ENCODE results near the gene LRCH1. TPM values are rescaled to one million over a fixed set of nuclear protein-coding genes. Genes with fewer than 3 reads are reported as not detected.

The LRCH1 gene
- total and polyA plus RNA-seq, 2 of the 4 experiments (the other 2 are of a cell fraction), result 7.0 to 8.8 TPM

- Histone ChIP-seq H2BK5ac (ENCODE audit: low read depth, low read length, poor library complexity, severe bottlenecking) (no peak overlapping the region), H2BK15ac (ENCODE audit: low read depth, low read length) (no peak overlapping the region), H3K4me2 (ENCODE audit: low read depth, low read length) (no peak overlapping the region), H2AK5ac (ENCODE audit: low read depth, low read length) (no peak overlapping the region), H3K9me3 (ENCODE audit: control insufficient read depth, insufficient read depth, low read length) (no peaks in the 10 kb centered on the region), H3K36me3 (ENCODE audit: control insufficient read depth, insufficient read depth, low read length) (peaks cover 9% of the 10 kb centered on the region), H2AFZ (replicated peaks; ENCODE audit: low read length, poor library complexity) (no peak overlapping the region), H2BK120ac (ENCODE audit: low read depth, low read length) (no peak overlapping the region), H3K27ac (ENCODE audit: insufficient read depth, low read length) (no peak overlapping the region), H3K9ac (ENCODE audit: low read depth, low read length) (no peak overlapping the region), H4K20me1 (ENCODE audit: insufficient read depth, low read length) (no peaks in the 10 kb centered on the region), H3K9me1 (ENCODE audit: insufficient read depth, low read length) (peaks cover 2% of the 10 kb centered on the region; the same call in 1 of the 2 replicates), H3K18ac (ENCODE audit: low read depth, low read length) (no peak overlapping the region), H3K14ac (replicated peaks; ENCODE audit: low read depth, low read length) (no peak overlapping the region), H3K23ac (ENCODE audit: low read depth, low read length) (no peak overlapping the region), H3K56ac (ENCODE audit: extremely low read depth, insufficient read depth, low read length) (no peak overlapping the region), H2BK20ac (ENCODE audit: low read depth, low read length) (no peak overlapping the region), H3K4me3 (ENCODE audit: insufficient read depth, low read depth, low read length) (no peak overlapping the region), H2AK9ac (replicated peaks; ENCODE audit: low read depth, low read length, poor library complexity) (no peak overlapping the region), H3K4ac (ENCODE audit: low read depth, low read length) (no peak overlapping the region), H4K8ac (ENCODE audit: low read depth in 2 of 2, low read length in 2 of 2) (no peak overlapping the region), H3K4me1 (ENCODE audit: control insufficient read depth, insufficient read depth, low read length) (no peaks in the 10 kb centered on the region), H4K91ac (ENCODE audit: insufficient read depth, low read depth, low read length) (no peak overlapping the region), H4K5ac (ENCODE audit: low read depth, low read length) (no peak overlapping the region), H3K79me1 (ENCODE audit: low read depth in 1 of 2, low read length in 2 of 2) (peaks cover 0 to 4% of the 10 kb centered on the region in 2 experiments; a peak in 1 of 4 replicates), H3K27me3 (ENCODE audit: control insufficient read depth, insufficient read depth, low read length) (no peaks in the 10 kb centered on the region)
- ChIA-PET CTCF (no interaction called here), POLR2A (ENCODE audit: unreplicated experiment) (no interaction called here)
- dilution Hi-C loops (cut with HindIII; ENCODE audit: low sequenced_read_pairs, unreplicated experiment), result no loop called here
- BruUV-seq (replicated peaks), result no TSS peak
- intact Hi-C loops (cut with micrococcal nuclease), result no loop called here
- TF ChIP-seq BHLHE40 (IDR thresholded peaks at IDR 0.05; ENCODE audit: low read depth, low read length), result no peak
- no peak for TF ChIP-seq MAZ (IDR thresholded peaks at IDR 0.05; ENCODE audit: borderline replicate concordance, low read depth, low read length)
- no peak for TF ChIP-seq ELK1 (IDR thresholded peaks at IDR 0.05; ENCODE audit: borderline replicate concordance, low read depth, low read length)
- no peak for TF ChIP-seq SMC3 (IDR thresholded peaks at IDR 0.05; ENCODE audit: low read depth, low read length)
- TF ChIP-seq RAD21 (IDR thresholded peaks at IDR 0.05; ENCODE audit: low read length), result no peak
- no peak for TF ChIP-seq CEBPB (IDR thresholded peaks at IDR 0.05; ENCODE audit: low read depth, low read length)
- ATAC-seq (ENCODE audit: low read depth) (no peak), DNase-seq (no peak)
- in situ Hi-C loops (cut with MboI; ENCODE audit: low sequenced_read_pairs), result no loop called here
Measured at GRCh38 chr13:46771693-46772092, 218.7 kb downstream of the LRCH1 start.
